GM19099 (cell line): ENCODE results near the gene GDPD5.

Source experiments
- POLR2A ChIP-seq: IDR thresholded peaks from 3 replicates; pipeline ENCODE4 v1.6.1; 2011; ENCODE audit warnings: low read depth; ENCODE audit not compliant: insufficient read length; ENCODE audit errors: extremely low read depth

The GDPD5 gene

DNA sequence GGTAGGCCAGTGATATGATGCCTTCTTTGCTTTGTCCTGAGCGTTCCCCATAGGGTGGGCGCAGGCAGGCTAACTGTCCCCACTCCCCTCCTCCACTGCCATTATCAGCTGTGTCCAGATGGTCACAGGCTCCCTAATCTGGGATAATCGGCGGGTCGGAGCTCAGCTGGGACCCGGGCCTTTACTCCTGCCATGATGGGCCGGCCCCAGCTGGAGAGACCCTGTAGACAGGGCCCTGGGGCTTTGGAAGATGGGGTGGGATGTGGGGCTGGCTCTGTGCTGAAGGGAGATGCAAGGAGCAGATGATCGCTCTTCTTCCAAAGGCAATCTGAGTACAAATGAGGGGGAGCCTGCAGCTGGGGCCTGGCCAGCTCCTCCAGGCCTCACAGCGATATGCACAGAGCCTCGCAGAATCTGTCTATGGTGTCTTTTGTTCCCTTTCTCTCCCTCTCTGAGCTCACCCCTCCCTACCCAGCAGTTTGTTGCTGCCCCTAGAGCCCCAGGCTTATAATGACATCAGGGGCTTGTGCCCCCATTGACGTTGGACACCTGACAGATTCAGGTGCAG is 104.6 kb downstream of the GDPD5 start:
- TF ChIP-seq POLR2A = no peak

GRCh38 chr11:75420224-75421034 is 105.3 kb downstream of the GDPD5 start:
- TF ChIP-seq POLR2A = no peak

DNA sequence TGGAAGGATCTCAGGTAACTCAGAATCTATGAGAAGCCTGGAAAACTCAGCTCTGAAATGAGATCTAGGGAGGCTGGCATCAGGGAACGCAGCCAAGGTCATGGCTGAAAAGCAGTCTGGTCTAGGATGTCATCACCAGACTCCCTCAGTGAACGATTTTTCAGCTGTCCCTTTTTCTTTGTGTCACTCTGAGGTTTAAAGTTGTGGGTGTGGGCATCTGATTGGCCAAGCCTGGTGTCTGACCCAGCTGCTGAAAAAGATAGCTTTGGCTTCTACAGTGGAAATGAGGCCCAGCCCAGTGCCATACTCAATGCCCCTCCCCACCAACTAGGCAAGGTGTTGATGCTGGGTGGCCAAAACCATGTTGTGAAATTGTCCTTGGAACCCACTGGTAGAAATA is 111.9 kb downstream of the GDPD5 start:
- TF ChIP-seq POLR2A = no peak

DNA sequence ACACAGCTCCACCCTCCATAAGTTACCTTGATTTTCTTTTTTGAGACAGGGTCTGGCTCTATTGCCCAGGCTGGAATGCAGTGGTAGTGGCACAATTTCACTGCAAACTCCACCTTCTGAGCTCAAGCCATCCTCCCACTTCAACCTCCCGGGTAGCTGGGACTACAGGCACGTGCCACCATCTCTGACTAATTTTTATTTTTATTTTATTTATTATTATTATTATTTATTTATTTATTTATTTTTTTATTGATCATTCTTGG is 116.9 kb downstream of the GDPD5 start:
- no peak for TF ChIP-seq POLR2A

DNA sequence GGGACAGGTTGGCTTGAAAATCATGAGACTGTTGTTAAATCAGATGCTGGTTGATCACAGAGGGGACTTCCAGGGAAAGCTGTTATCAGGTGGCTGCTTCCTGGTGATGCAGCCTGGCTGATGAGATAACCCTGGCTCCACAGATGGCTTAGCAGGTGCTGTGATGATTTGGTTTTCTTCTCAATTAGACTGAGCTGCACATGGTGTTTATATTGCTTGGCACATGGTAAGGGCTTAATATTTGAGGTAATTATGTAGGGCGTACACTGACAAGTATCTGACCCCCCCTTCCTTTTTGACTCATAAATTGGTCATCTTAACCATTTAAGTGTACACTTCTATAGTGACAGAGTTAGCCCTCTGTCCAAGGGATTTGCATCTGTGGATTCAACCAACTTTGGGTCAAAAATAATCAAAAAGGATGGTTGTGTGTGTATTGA is 119.4 kb downstream of the GDPD5 start:
- TF ChIP-seq POLR2A = peak; percentile 22

DNA sequence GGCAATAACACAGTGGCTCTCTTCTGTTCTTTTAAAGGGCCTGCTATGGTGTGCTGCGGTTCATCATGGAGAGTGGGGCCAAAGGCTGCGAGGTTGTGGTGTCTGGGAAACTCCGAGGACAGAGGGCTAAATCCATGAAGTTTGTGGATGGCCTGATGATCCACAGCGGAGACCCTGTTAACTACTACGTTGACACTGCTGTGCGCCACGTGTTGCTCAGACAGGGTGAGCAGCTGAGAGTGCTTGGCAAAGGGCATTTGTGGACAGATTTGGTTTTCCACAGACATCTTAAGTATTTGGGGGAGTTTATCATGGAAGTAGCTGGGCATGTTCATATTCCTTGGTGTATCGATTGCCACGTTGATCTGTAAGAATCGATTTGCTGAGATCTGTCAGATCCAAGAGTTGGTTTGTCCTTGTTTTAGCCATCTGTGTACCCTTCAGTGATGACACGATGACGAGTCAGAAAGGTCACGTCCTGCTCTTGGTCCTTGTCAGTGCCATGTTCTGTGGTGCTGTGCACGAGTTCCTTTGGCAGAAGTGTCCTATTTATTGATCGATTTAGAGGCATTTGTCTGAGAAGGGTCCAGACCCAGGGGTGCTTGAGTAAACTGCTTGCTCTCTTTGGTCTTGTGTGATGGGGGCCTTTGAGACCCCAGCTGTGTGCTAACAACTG is 121.6 kb downstream of the GDPD5 start:
- TF ChIP-seq POLR2A = no peak

GRCh38 chr11:75403037-75403436 is 122.7 kb downstream of the GDPD5 start:
- no peak for TF ChIP-seq POLR2A

DNA sequence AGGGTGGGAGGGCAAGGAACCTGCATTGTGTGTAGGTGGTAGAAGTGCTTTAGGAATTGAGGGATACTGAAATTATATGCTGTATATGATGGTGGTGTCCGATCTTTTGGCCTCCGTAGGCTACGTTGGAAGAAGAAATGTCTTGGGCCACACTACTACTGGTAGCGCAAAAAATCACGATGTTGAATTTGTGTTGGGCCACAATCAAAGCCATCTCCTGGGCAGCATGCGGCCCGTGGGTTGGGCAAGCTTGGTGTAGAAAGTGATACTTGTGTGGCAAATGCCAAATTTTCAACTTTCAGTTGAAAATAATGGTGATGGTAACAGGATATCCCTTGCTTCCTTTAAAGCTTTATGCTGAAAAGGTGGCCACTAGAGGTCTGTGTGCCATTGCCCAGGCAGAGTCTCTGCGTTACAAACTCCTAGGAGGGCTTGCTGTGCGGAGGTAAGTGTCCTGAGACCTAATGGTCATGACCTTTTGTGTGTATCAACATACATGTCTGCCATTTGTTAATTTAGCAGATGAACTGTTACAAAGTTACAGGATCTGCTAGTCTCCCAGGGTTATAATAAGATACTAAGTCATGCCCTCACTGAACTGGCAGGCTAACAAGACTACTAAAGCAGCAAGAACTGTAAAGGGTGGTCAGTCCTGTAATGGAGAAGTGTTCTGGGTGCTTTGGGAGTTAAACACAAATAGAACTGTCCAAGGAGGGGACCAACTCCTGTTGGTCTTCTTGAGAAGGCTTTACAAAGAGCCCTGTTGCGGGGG is 123.6 kb downstream of the GDPD5 start:
- no peak for TF ChIP-seq POLR2A

DNA sequence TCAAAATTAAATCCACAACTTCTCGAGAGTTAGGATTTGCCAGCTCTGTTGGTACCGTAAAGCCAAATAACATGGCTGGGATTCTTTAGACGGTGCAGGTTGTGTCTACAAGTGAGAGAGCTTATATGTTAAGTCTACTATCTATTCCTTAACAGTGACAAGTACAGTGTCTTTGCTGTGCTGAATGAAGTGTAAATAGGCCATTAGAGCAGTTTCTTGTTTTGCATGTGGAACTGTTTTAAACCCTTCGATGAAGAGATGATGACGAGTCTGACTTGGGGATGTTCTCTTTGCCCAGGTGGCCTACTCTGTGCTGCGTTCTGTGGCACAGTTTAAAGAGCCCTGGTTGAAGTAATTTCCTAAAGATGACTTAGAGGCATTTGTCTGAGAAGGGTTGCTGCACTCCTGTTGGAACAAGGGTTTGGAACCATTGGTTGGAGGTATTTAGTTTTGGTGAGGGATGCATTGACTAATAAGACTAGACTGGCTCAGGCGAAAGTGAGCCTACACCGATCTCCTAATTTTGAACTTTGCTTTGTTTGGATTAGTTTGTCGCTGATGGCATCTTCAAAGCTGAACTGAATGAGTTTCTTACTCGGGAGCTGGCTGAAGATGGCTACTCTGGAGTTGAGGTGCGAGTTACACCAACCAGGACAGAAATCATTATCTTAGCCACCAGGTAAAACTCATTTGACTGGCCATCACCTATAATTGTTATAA is 125.4 kb downstream of the GDPD5 start:
- no peak for TF ChIP-seq POLR2A

DNA sequence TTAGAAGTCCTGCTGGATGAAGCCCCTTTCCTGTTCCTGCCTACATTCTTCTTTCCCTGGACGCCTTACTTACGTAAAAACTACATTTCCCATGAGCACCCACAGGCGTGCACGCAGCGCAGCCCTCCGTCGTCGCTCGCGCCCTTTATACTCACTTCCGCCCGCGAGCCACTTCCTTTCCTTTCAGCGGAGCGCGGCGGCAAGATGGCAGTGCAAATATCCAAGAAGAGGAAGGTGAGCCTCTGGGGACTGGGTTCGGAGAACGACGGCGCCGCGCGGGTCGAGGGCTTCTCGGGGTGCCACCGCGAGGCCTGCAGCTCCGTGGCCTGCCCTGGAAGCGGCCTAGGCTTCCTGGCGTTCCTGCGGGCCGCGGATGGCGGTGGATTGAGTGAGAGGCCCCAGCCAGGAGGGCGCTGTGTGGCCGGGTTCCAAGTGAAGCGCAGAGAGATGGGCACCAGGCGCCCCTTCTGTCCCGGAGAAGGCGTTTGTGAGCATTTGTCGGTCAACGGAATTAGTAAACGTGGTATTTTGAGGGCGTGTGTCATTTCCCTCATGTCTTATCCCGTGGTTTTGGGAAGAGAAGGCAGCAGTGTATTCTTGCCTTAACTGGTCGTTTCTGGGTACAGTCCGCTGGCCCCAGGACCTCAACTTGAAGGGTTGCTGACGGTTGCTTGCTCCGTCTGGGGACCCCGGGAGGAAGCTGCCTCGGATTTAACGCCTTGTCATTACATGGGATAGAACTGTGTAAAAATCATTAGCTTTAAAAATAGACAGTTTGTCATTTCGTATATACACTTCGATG is 126.2 kb downstream of the GDPD5 start, which contains the start of gene RPS3:
TSS of gene RPS3 (plus strand) at position 175 of the 802 bp plus-strand sequence. CDS start at position 205, 30 bp downstream.
- TF ChIP-seq POLR2A = peak; percentile 99

DNA sequence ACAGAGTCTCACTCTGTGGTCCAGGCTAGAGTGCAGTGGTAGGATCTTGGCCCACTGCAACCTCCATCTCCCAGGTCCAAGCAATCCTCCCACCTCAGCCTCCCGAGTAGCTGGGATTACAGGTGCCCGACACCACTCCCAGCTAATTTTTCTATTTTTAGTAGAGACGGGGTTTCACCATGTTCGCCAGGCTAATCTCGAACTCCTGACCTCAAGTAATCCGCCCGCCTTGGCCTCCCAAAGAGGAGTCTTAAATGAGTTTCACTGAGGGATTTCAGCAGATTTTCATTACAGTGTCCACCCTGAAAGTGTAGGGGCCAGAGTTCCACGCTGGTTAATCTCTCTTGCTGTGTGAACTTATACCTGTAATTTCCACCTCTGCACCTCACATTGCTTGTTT is 126.8 kb downstream of the GDPD5 start:
- no peak for TF ChIP-seq POLR2A

GRCh38 chr11:75394085-75394840 is 131.5 kb downstream of the GDPD5 start:
- TF ChIP-seq POLR2A = no peak

DNA sequence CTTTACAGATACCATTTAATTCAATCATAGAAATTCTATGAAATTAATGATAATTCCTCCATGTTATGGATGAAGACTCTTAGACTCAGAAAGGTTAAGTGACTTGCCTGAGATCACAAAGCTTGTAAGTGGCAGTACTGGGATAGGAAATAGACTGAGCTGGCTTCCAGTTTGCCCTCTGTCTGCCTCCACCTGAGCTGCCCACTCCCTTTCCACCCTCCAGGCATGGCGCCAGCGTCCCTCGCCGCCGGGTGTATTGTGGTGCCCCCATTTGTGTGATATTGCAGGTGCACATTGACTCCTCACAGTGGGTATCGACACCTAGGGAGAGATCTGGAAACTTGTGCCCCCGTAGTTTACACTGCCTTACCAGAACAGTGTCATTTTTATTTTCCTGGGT is 135.8 kb downstream of the GDPD5 start:
- TF ChIP-seq POLR2A = no peak
